ENCODE data around the gene MANF. TPM values are rescaled to one million over a fixed set of nuclear protein-coding genes. Genes with fewer than 3 reads are reported as not detected.

The MANF gene
- polyA plus RNA-seq (2013, experiment 1 of 2), result 202 TPM
- polyA plus RNA-seq (2013, experiment 2 of 2), result 199 TPM

DNA sequence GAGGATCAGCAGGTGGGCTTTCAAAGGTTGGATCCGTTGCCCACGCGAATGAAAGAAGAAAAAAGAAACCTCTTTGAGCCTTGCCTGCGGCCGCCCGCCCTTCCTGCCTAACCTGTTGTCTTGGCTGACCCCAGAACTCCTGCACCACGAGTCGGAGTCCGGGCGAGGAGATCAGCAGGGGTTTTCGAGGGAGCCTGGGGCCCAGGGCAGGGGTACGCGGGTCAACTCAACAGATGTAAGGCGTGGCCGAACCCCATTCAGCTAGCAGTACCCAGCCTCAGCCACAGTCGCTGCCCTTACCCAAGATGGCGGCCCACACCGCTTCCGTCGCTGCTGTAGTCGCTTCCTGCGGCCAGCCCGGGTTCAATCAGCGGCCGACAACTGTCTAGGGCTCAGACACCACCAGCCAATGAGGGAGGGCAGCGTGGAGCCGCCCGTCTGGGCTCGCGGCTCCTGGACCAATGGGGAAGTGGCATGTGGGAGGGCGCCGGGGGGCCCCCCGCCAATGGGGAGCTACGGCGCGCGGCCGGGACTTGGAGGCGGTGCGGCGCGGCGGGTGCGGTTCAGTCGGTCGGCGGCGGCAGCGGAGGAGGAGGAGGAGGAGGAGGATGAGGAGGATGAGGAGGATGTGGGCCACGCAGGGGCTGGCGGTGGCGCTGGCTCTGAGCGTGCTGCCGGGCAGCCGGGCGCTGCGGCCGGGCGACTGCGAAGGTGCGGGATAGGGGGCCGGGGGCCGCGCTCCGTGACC, at the start of gene MANF:
MANF (plus strand) TSS at position 566 of the 748 bp plus-strand sequence; CDS start at position 618, 52 bp downstream.
- WGBS (ENCODE audit: extremely low coverage, insufficient coverage, low lambda C conversion rate), result no CpG with 5 or more reads among the region's 65 CpGs
- Histone ChIP-seq H3K56ac (ENCODE audit: low read length) (peak within 1 kb of the TSS; percentile 90), H3K36me3 (ENCODE audit: control insufficient read depth, insufficient read depth, low read length) (peaks cover 9% of the 10 kb centered on the region), H3K79me1 (ENCODE audit: low read length) (peaks cover 20% of the 10 kb centered on the region), H4K8ac (ENCODE audit: low read depth, low read length) (peak within 1 kb of the TSS; percentile 65), H3K4me3 (ENCODE audit: low read length) (peak within 1 kb of the TSS; percentile 95), H2BK120ac (ENCODE audit: low read depth, low read length) (peak within 1 kb of the TSS; percentile 5), H2BK5ac (ENCODE audit: low read length) (peak within 1 kb of the TSS; percentile 60), H2AK5ac (ENCODE audit: low read length) (peak within 1 kb of the TSS; percentile 5), H3K18ac (ENCODE audit: low read length) (peak within 1 kb of the TSS; percentile 79), H3K79me2 (ENCODE audit: control insufficient read depth, insufficient read depth, low read length) (peaks cover 31% of the 10 kb centered on the region), H3K4me1 (ENCODE audit: control insufficient read depth, low read depth, low read length) (peaks cover 5% of the 10 kb centered on the region), H2BK15ac (replicated peaks; ENCODE audit: low read depth) (no peak within 1 kb of the TSS), H3K9ac (ENCODE audit: low read length) (peak within 1 kb of the TSS; percentile 90), H4K5ac (ENCODE audit: low read length) (no peak within 1 kb of the TSS), H3K4me2 (ENCODE audit: low read length) (peak within 1 kb of the TSS; percentile 82), H3K4ac (ENCODE audit: low read depth, low read length) (peak within 1 kb of the TSS; percentile 99), H3K27me3 (ENCODE audit: insufficient read depth, low read length, poor library complexity) (no peaks in the 10 kb centered on the region), H3K27ac (ENCODE audit: low read depth, low read length) (peak within 1 kb of the TSS; percentile 71), H3K23ac (ENCODE audit: low read length) (peak within 1 kb of the TSS; percentile 54)
- DNase-seq, result peak; percentile 99

DNA sequence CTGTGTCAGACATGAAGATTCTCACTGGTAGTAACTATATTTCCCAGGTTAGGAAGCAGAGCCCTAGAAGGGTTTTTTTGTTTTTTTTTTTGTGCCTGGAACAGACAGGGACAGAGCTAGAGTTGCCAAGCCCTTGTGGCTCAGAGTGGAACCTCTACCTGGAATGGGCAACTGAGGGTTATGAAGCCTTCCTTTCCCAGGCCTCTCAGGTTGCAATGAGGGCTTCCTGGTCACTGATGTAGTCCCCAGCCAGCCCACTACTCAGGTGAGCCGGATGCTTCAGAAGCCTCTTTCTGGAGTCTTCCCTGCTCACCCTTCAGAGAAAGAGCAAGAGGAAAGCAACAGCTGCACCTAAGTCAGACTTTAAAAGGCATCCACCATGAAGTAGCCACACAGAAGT, 48.8 kb upstream of the MANF start:
- Histone ChIP-seq H3K18ac (ENCODE audit: low read length) (no peak overlapping the region), H3K56ac (ENCODE audit: low read length) (no peak overlapping the region), H2BK5ac (ENCODE audit: low read length) (no peak overlapping the region), H3K27ac (ENCODE audit: low read depth, low read length) (no peak overlapping the region), H3K23ac (ENCODE audit: low read length) (no peak overlapping the region), H3K4me1 (ENCODE audit: control insufficient read depth, low read depth, low read length) (peaks cover 7% of the 10 kb centered on the region), H3K36me3 (ENCODE audit: control insufficient read depth, insufficient read depth, low read length) (no peaks in the 10 kb centered on the region), H3K79me2 (ENCODE audit: control insufficient read depth, insufficient read depth, low read length) (no peaks in the 10 kb centered on the region), H2BK15ac (replicated peaks; ENCODE audit: low read depth) (no peak overlapping the region), H3K79me1 (ENCODE audit: low read length) (no peaks in the 10 kb centered on the region), H2AK5ac (ENCODE audit: low read length) (no peak overlapping the region), H4K5ac (ENCODE audit: low read length) (no peak overlapping the region), H3K4ac (ENCODE audit: low read depth, low read length) (no peak overlapping the region), H3K27me3 (ENCODE audit: insufficient read depth, low read length, poor library complexity) (no peaks in the 10 kb centered on the region), H2BK120ac (ENCODE audit: low read depth, low read length) (no peak overlapping the region), H4K8ac (ENCODE audit: low read depth, low read length) (no peak overlapping the region), H3K4me3 (ENCODE audit: low read length) (no peak overlapping the region), H3K9ac (ENCODE audit: low read length) (no peak overlapping the region), H3K4me2 (ENCODE audit: low read length) (no peak overlapping the region)
- DNase-seq, result peak; percentile 21
- no CpG with 5 or more reads among the region's 1 CpG for WGBS (ENCODE audit: extremely low coverage, insufficient coverage, low lambda C conversion rate)

GRCh38 chr3:51337666-51338065, 47.4 kb upstream of the MANF start:
- H4K5ac ChIP-seq (ENCODE audit: low read length), result no peak overlapping the region
- no peak overlapping the region for H2BK15ac ChIP-seq (replicated peaks; ENCODE audit: low read depth)
- H2AK5ac ChIP-seq (ENCODE audit: low read length), result no peak overlapping the region
- no peaks in the 10 kb centered on the region for H3K79me1 ChIP-seq (ENCODE audit: low read length)
- H4K8ac ChIP-seq (ENCODE audit: low read depth, low read length), result no peak overlapping the region
- H3K56ac ChIP-seq (ENCODE audit: low read length), result no peak overlapping the region
- no peak for DNase-seq
- H2BK5ac ChIP-seq (ENCODE audit: low read length), result no peak overlapping the region
- no peaks in the 10 kb centered on the region for H3K27me3 ChIP-seq (ENCODE audit: insufficient read depth, low read length, poor library complexity)
- H3K18ac ChIP-seq (ENCODE audit: low read length), result no peak overlapping the region
- no peak overlapping the region for H3K9ac ChIP-seq (ENCODE audit: low read length)
- no peak overlapping the region for H2BK120ac ChIP-seq (ENCODE audit: low read depth, low read length)
- H3K4ac ChIP-seq (ENCODE audit: low read depth, low read length), result no peak overlapping the region
- no peaks in the 10 kb centered on the region for H3K79me2 ChIP-seq (ENCODE audit: control insufficient read depth, insufficient read depth, low read length)
- H3K4me3 ChIP-seq (ENCODE audit: low read length), result no peak overlapping the region
- H3K23ac ChIP-seq (ENCODE audit: low read length), result no peak overlapping the region
- peaks cover 7% of the 10 kb centered on the region for H3K4me1 ChIP-seq (ENCODE audit: control insufficient read depth, low read depth, low read length)
- no peak overlapping the region for H3K4me2 ChIP-seq (ENCODE audit: low read length)
- no CpG with 5 or more reads among the region's 1 CpG for WGBS (ENCODE audit: extremely low coverage, insufficient coverage, low lambda C conversion rate)
- no peak overlapping the region for H3K27ac ChIP-seq (ENCODE audit: low read depth, low read length)
- H3K36me3 ChIP-seq (ENCODE audit: control insufficient read depth, insufficient read depth, low read length), result no peaks in the 10 kb centered on the region

- no peak overlapping the region for H3K27ac ChIP-seq (ENCODE audit: low read depth, low read length)
- DNase-seq, result no peak
- no peaks in the 10 kb centered on the region for H3K79me1 ChIP-seq (ENCODE audit: low read length)
- no peaks in the 10 kb centered on the region for H3K27me3 ChIP-seq (ENCODE audit: insufficient read depth, low read length, poor library complexity)
- no CpG with 5 or more reads among the region's 3 CpGs for WGBS (ENCODE audit: extremely low coverage, insufficient coverage, low lambda C conversion rate)
- H3K18ac ChIP-seq (ENCODE audit: low read length), result no peak overlapping the region
- no peak overlapping the region for H3K9ac ChIP-seq (ENCODE audit: low read length)
- no peak overlapping the region for H2AK5ac ChIP-seq (ENCODE audit: low read length)
- no peak overlapping the region for H2BK5ac ChIP-seq (ENCODE audit: low read length)
- no peak overlapping the region for H3K4me3 ChIP-seq (ENCODE audit: low read length)
- H3K4me1 ChIP-seq (ENCODE audit: control insufficient read depth, low read depth, low read length), result peaks cover 7% of the 10 kb centered on the region
- H3K23ac ChIP-seq (ENCODE audit: low read length), result no peak overlapping the region
- no peak overlapping the region for H3K56ac ChIP-seq (ENCODE audit: low read length)
- no peak overlapping the region for H3K4ac ChIP-seq (ENCODE audit: low read depth, low read length)
- H2BK15ac ChIP-seq (replicated peaks; ENCODE audit: low read depth), result no peak overlapping the region
- H4K5ac ChIP-seq (ENCODE audit: low read length), result no peak overlapping the region
- no peak overlapping the region for H2BK120ac ChIP-seq (ENCODE audit: low read depth, low read length)
- no peaks in the 10 kb centered on the region for H3K36me3 ChIP-seq (ENCODE audit: control insufficient read depth, insufficient read depth, low read length)
- H3K79me2 ChIP-seq (ENCODE audit: control insufficient read depth, insufficient read depth, low read length), result no peaks in the 10 kb centered on the region
- no peak overlapping the region for H3K4me2 ChIP-seq (ENCODE audit: low read length)
- no peak overlapping the region for H4K8ac ChIP-seq (ENCODE audit: low read depth, low read length)
Observed at GRCh38 chr3:51338632-51339031, 46.5 kb upstream of the MANF start.

DNA sequence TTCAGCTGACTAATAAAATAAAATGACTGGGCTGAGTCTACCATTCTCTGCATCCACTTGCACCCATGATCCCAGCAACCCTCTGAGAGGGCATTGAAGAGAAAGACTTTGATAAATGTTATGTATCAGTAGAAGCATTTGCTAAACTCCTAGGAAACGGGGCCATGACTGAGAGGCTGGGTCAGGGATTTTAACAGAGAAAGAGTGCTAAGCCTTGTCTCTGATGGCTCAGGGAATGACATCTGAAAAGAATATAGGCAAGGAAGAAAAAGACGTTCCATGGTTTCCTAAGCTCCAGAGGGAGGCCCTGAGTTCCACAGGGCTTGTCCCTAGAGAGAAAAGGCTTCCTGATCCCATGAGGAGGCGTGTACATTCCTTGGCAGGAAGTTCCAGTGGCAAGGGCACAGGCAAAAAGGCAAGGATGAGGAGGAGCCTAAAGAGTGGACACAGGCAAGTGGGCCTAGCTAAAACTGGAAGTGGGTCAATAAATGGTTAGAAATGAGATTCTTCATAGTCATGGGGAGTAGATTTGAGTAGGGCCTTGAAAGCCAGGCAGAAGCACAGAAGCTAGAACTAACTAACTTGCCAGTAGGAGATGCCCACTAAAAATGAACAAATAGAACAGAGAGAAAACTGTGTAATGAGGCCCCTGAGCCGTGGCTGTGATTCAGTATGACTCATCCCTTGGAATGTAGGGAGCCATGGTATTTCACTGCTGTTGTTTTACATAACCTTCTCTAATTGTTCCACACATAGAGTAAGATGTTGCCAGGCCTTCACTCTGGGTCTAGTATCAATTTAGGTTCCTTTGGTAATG, 44.9 kb upstream of the MANF start:
- Histone ChIP-seq H3K4me1 (ENCODE audit: control insufficient read depth, low read depth, low read length) (peaks cover 7% of the 10 kb centered on the region), H3K27ac (ENCODE audit: low read depth, low read length) (no peak overlapping the region), H2BK5ac (ENCODE audit: low read length) (no peak overlapping the region), H3K79me2 (ENCODE audit: control insufficient read depth, insufficient read depth, low read length) (no peaks in the 10 kb centered on the region), H3K4me2 (ENCODE audit: low read length) (no peak overlapping the region), H3K56ac (ENCODE audit: low read length) (no peak overlapping the region), H2BK15ac (replicated peaks; ENCODE audit: low read depth) (no peak overlapping the region), H3K4ac (ENCODE audit: low read depth, low read length) (no peak overlapping the region), H3K36me3 (ENCODE audit: control insufficient read depth, insufficient read depth, low read length) (no peaks in the 10 kb centered on the region), H3K27me3 (ENCODE audit: insufficient read depth, low read length, poor library complexity) (no peaks in the 10 kb centered on the region), H3K23ac (ENCODE audit: low read length) (no peak overlapping the region), H3K9ac (ENCODE audit: low read length) (no peak overlapping the region), H4K8ac (ENCODE audit: low read depth, low read length) (no peak overlapping the region), H3K18ac (ENCODE audit: low read length) (no peak overlapping the region), H4K5ac (ENCODE audit: low read length) (no peak overlapping the region), H3K79me1 (ENCODE audit: low read length) (no peaks in the 10 kb centered on the region), H2BK120ac (ENCODE audit: low read depth, low read length) (no peak overlapping the region), H2AK5ac (ENCODE audit: low read length) (no peak overlapping the region), H3K4me3 (ENCODE audit: low read length) (no peak overlapping the region)
- WGBS (ENCODE audit: extremely low coverage, insufficient coverage, low lambda C conversion rate), result no CpG with 5 or more reads among the region's 4 CpGs
- DNase-seq, result peak; percentile 79
